Activated T-helper 17 cell treated with anti-CD3 and anti-CD28 coated beads, Interleukin-2, amount 50 U/mL, for 72 hours (primary cell): ENCODE data around the gene GPR108. TPM values are rescaled to one million over a fixed set of nuclear protein-coding genes. Genes with fewer than 3 reads are reported as not detected.
A peak's percentile ranks its signal among the peaks of the same experiment; 100 is the strongest.
"Not testable (repeated sequence)": the region's sequence is repeated elsewhere in the genome, so short reads cannot be mapped to it uniquely, and the experiment has no call there.

Experiments used
- ATAC-seq: fragments of 150-1000 bp; cut with Tn5 transposase; replicated peaks from 2 replicates; pipeline ENCODE4 v1.10.0; 2021; ENCODE audit warnings: mild to moderate bottlenecking, moderate library complexity
- H3K27ac Mint-ChIP-seq: one replicate; pipeline ENCODE4 v1.8.0; 2022; ENCODE audit warnings: mixed read lengths
- H3K27me3 Mint-ChIP-seq: one replicate; pipeline ENCODE4 v1.8.0; 2022; ENCODE audit warnings: mixed read lengths
- H3K36me3 Mint-ChIP-seq: one replicate; pipeline ENCODE4 v1.8.0; 2022; ENCODE audit warnings: low read depth, mild to moderate bottlenecking, mixed read lengths
- H3K4me1 Mint-ChIP-seq: one replicate; pipeline ENCODE4 v1.8.0; 2022; ENCODE audit warnings: mixed read lengths
- H3K4me3 Mint-ChIP-seq: one replicate; pipeline ENCODE4 v1.8.0; 2022; ENCODE audit warnings: mild to moderate bottlenecking, mixed read lengths
- H3K9me3 Mint-ChIP-seq: one replicate; pipeline ENCODE4 v1.8.0; 2022; ENCODE audit warnings: mixed read lengths
- total RNA-seq, 2 donors: library from RNA; stranded (reverse); gene quantifications; one replicate each; pipeline ENCODE4 v1.2.3, GENCODE V29; 2022

Gene GPR108
- total RNA-seq, 2 donors from 2014 or later: 49.8 to 64.7 TPM

DNA sequence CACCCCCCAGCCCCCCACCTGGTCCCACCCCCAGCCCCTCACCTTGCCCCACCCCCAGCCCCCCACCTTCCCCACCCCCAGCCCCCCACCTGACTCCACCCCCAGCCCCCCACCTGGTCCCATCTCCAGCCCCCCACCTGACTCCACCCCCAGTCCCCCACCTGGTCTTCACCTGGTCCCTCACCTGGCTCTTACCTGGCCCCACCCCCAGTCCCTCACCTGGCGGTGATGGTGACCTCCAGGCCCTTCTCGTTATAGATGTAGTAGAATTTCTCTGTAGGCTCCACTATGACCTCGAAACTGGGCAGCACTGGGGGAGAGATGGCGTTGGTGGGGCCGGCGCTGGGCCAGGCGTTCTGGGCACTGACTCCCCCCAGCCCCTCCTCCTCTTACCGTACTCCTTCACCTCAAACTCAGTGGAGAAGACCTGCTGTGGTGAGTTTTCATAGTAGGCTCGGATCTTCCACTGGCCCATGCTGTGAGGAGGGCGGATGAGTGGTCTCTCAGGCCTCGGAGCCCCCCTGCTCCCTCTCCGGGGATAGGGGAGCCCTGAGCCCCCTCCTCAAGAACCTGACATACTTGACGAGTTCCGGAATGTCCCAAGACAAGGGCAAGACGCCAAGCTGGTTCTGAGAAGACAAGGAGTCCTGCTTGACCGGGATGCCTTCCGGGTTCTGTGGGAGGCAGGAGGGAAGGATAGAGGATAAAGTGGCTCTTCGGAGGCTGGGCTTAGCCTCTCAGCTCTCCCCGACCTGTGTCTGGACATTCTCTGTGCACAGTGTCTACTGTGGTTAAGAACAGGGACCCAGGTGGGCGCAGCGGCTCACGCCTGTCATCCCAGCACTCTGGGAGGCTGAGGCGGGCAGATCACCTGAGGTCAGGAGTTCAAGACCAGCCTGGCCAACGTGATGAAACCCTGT is 23.3 kb downstream of the GPR108 start:
- no peak for ATAC-seq
- H3K4me3 Mint-ChIP-seq: no peak overlapping the region
- peaks cover 3% of the 10 kb centered on the region for H3K9me3 Mint-ChIP-seq
- H3K27me3 Mint-ChIP-seq: peaks cover 26% of the 10 kb centered on the region
- peaks cover 16% of the 10 kb centered on the region for H3K4me1 Mint-ChIP-seq
- H3K27ac Mint-ChIP-seq: no peak overlapping the region
- no peaks in the 10 kb centered on the region for H3K36me3 Mint-ChIP-seq

DNA sequence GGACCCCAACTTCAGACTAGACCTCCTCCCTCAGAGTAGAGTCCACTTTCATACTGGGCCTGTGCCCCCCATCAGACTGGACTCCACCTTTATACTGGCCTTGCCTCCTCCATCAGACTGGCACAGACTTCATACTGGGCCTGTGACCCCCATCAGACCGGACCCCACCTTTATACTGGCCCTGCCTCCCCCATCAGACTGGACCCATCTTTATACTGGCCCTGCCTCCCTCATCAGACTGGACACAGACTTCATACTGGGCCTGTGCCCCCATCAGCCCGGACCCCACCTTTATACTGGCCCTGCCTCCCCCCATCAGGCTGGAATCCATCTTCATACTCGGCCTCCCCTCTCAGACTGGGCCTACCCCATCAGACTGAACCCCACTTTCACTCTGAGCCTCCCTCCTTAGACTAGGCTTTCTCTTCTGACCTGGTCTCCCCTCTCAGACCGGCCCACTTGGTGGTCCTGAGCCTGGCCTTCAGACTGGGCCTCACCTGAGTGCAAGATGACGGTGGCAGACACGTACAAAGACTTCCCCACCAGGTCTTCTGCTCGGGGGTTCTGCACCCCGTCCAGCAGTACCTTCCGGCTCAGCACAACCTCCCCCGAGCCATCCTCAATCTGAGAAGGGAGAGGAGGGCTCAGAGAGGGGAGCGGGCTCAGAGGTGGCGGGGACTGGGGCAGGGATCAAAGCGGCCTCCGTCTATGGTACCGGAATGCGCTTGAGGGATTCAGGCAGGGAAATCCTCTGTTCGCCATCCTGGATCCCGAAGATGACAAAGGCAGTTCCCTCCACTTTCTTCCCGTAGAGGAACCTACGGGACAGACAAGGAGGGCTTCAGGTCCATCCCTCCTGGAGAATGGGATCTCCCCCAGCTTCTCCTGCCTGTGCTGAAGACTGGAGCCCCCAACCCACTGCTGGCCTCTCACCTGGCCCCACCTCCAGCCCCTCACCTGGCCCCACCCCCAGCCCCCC is 24.4 kb downstream of the GPR108 start:
- ATAC-seq: no peak
- no peaks in the 10 kb centered on the region for H3K36me3 Mint-ChIP-seq
- H3K4me3 Mint-ChIP-seq: no peak overlapping the region
- peaks cover 16% of the 10 kb centered on the region for H3K4me1 Mint-ChIP-seq
- H3K9me3 Mint-ChIP-seq: peaks cover 3% of the 10 kb centered on the region
- peaks cover 34% of the 10 kb centered on the region for H3K27me3 Mint-ChIP-seq
- H3K27ac Mint-ChIP-seq: no peak overlapping the region

DNA sequence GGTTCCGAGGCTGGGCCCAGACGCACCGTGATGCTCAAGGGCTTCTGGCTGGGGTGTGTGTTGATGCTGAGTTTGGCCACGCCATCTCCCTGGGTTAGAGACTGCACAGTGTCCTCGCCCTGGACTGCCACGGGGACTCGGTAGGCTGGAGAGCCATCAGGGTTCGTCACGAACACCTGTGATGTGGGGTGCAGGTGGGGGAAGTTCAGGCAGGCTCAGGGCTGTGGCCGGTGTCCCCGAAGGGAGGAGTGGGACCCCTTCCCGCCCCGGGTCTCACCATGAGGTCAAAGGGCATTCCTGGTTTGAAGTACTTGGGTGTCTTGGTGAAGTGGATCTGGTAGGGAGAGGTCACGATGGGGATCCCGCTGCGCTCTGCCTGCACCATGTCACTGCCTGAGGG is 25.1 kb downstream of the GPR108 start:
- H3K9me3 Mint-ChIP-seq: no peaks in the 10 kb centered on the region
- no peaks in the 10 kb centered on the region for H3K36me3 Mint-ChIP-seq
- H3K4me1 Mint-ChIP-seq: peaks cover 10% of the 10 kb centered on the region
- ATAC-seq: no peak
- H3K4me3 Mint-ChIP-seq: no peak overlapping the region
- H3K27me3 Mint-ChIP-seq: peaks cover 33% of the 10 kb centered on the region
- H3K27ac Mint-ChIP-seq: no peak overlapping the region

DNA sequence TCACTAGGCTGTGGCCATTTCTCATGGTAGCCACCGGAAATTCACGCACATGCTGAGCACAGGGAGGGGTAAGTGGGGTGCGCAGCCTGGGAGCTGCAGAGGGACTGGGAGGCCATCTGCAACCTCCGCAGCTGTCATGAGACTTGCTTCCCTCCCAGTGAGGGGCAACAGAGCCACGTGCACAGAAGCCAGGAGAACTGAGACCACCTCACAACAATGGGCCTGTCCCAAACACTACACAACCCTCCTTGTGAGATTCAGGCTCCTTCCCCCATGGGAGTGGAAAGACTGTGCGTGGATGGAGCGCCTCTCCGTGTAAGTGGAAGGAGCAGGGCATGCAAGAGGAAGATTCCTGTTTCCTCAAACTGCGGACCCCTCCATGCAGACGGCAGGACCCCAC is 25.8 kb downstream of the GPR108 start:
- Mint-ChIP-seq H3K27ac (no peak overlapping the region), H3K9me3 (no peaks in the 10 kb centered on the region), H3K4me3 (no peak overlapping the region), H3K27me3 (peaks cover 33% of the 10 kb centered on the region), H3K36me3 (no peaks in the 10 kb centered on the region), H3K4me1 (peaks cover 8% of the 10 kb centered on the region)
- no peak for ATAC-seq

DNA sequence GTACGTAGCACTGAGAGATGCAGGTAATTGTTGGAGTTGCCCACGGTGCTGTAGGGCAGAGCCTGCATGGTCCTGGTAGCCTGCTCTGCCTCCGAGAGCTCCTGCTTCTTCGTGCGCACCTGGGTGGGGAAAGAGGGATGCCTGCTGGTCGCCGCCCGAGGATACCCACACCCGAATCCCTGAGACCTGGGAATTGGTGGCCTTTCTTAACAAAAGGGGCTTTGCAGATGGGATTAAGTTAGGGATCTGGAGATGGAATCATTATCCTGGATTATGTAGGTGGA is 26.4 kb downstream of the GPR108 start:
- H3K9me3 Mint-ChIP-seq: no peaks in the 10 kb centered on the region
- H3K27me3 Mint-ChIP-seq: peaks cover 33% of the 10 kb centered on the region
- H3K36me3 Mint-ChIP-seq: no peaks in the 10 kb centered on the region
- H3K4me1 Mint-ChIP-seq: peaks cover 8% of the 10 kb centered on the region
- ATAC-seq: no peak
- H3K27ac Mint-ChIP-seq: peak overlapping the region; percentile 60
- peak overlapping the region; percentile 52 for H3K4me3 Mint-ChIP-seq

DNA sequence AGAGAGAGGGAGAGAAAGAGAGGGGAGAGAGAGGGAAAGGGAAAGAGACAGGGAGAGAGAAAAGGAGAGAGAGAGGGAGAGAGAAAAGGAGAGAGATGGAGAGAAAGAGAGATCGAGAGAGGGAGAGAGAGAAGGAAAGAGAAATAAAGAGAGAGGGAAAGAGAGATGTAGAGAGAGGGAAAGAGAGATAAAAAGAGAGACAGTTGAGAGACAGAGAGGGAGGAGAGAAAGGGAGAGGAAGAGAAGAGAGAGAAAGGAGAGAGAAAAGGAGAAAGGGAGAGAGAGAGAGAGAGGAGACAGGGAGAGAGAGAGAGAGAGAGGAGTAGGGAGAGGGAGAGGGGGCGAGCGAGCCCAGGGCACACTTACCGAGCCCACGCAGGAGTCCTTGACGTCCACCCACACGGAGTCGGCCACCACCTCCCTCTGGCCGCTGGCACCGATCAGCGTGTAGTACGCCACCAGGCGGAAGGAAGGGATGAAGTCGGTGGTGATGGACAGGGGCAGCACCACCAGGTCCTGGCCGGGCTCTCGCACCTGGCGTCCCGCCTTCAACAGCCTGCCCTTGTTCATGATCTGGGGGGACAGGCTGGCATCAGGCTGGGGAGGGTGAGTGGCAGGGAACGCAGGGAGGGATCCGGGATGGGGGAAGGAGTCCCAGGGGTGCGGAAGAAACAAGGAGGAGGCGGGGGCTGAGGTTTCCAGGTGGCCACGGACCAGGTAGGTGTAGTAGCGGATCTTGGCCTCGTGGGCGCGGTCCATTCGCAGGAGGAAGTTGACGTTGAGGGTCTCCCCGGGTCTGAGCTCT is 26.9 kb downstream of the GPR108 start:
- Mint-ChIP-seq H3K4me3 (peak overlapping the region; percentile 52), H3K4me1 (peaks cover 8% of the 10 kb centered on the region), H3K27ac (peak overlapping the region; percentile 60), H3K36me3 (no peaks in the 10 kb centered on the region), H3K27me3 (peaks cover 33% of the 10 kb centered on the region), H3K9me3 (no peaks in the 10 kb centered on the region)
- peak; percentile 68 for ATAC-seq

DNA sequence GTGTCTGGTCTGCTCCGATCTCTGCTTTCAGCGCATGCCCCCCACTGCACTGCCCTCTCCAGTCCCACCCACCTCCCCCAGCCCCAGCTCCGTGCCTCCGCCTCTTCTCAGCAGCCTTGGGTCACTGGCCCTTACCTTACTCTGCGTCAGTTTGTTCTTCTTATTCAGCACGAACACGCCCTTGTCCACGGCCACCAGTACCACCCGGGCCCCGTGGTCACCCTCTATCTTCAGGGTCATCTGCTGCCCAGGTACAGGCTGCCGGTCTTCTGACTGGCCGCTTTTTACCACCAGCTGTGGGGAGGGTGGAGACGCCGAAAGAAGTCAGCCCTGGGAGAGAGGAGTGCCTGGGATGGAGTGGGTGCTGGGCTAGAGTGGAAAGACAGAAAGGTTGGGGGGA is 27.8 kb downstream of the GPR108 start:
- H3K9me3 Mint-ChIP-seq: no peaks in the 10 kb centered on the region
- peaks cover 8% of the 10 kb centered on the region for H3K4me1 Mint-ChIP-seq
- ATAC-seq: no peak
- H3K27ac Mint-ChIP-seq: peak overlapping the region; percentile 60
- H3K27me3 Mint-ChIP-seq: peaks cover 33% of the 10 kb centered on the region
- no peaks in the 10 kb centered on the region for H3K36me3 Mint-ChIP-seq
- H3K4me3 Mint-ChIP-seq: no peak overlapping the region

DNA sequence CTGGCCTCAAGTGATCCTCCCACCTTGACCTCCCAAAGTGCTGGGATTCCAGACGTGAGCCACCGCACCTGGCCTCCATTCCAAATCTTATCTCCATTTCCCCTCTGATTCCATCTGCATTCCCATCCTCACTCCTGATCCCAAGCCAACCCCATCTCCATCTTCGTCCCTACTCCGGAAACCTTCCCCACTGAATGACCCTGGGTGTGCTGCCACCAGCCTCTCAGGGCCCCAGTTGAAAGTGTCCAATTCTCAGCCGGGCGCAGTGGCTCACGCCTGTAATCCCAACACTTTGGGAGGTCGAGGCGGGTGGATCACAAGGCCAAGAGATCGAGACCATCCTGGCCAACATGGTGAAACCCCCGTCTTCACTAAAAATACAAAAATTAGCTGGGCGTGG is 28.5 kb downstream of the GPR108 start:
- H3K4me3 Mint-ChIP-seq, ATAC-seq, H3K27ac Mint-ChIP-seq, H3K36me3 Mint-ChIP-seq, H3K4me1 Mint-ChIP-seq, H3K9me3 Mint-ChIP-seq: not testable (repeated sequence)
- peaks cover 33% of the 10 kb centered on the region for H3K27me3 Mint-ChIP-seq

DNA sequence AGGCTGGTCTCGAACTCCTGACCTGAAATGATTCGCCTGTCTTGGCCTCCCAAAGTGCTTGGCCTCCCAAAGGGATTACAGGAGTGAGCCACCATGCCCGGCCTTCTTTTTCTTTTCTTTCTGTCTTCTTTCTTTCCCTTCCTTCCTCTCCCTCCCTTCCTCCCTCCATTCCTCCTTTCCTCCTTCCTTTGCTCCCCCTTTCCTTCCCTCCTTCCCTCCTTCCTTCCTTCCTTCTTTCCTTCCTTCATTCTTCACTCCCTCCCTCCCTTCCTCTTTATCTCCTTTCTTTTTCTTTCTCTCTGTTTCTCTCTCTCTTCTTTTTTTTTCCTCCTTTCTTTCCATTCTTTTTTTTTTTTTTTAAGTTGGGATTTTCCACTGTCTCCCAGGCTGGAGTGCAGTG is 29.0 kb downstream of the GPR108 start:
- Mint-ChIP-seq H3K9me3 (no peaks in the 10 kb centered on the region), H3K36me3 (no peaks in the 10 kb centered on the region), H3K4me3 (no peak overlapping the region), H3K4me1 (peaks cover 8% of the 10 kb centered on the region), H3K27ac (no peak overlapping the region), H3K27me3 (peaks cover 33% of the 10 kb centered on the region)
- ATAC-seq: no peak

DNA sequence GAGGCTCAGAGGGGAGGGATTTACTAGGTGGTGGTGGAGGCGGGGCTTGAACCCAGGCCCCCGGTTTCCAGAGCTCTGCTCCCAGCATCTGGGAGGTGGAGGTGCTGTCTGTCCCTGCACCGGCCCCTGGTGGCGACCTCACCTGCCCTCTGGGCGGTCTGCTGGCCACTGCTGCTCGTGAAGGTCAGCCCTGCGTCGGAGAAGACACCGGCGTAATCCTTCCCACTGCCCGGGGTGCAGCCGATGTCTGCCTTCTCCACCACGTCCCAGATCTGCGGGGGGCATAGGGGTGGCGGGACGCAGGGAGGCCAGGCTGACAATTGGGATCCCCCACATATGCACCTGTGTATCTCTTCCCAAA is 29.7 kb downstream of the GPR108 start:
- no peaks in the 10 kb centered on the region for H3K9me3 Mint-ChIP-seq
- H3K4me1 Mint-ChIP-seq: peaks cover 8% of the 10 kb centered on the region
- H3K27me3 Mint-ChIP-seq: peaks cover 33% of the 10 kb centered on the region
- H3K27ac Mint-ChIP-seq: no peak overlapping the region
- H3K36me3 Mint-ChIP-seq: no peaks in the 10 kb centered on the region
- no peak overlapping the region for H3K4me3 Mint-ChIP-seq
- ATAC-seq: no peak

DNA sequence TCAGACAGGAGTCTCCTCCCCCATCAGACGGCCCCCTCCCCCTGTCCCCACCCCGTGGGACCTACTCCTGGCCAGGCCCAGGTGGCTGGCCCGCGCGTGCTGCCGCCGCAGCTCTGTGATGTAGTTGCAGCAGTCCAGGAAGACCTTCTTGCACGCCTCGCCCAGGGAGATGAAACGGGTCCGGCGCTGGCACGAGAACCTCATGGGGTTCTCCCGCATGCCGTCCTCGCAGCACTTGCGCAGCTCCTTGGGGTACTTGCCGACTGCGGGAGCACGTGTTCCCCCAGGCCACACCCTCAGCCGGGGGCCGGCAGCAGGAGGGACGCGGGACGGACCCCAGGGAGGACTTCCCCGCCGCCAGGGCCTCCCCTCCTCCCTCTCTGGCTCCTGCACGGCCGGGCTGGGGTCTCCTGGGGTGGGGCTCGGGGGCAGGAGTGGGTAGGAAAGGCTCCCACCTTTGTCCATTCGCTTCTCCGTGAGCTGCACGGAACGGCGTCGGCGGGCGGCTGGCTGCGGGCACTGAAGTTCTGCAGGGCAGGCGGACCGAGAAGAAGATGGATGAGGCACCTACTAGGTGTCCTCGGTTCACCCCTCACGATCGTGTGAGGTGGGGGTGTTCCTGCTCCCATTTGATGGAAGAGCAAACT is 30.2 kb downstream of the GPR108 start:
- Mint-ChIP-seq H3K9me3 (no peaks in the 10 kb centered on the region), H3K27me3 (peaks cover 33% of the 10 kb centered on the region), H3K27ac (no peak overlapping the region), H3K4me3 (no peak overlapping the region), H3K4me1 (peaks cover 8% of the 10 kb centered on the region), H3K36me3 (no peaks in the 10 kb centered on the region)
- ATAC-seq: no peak

DNA sequence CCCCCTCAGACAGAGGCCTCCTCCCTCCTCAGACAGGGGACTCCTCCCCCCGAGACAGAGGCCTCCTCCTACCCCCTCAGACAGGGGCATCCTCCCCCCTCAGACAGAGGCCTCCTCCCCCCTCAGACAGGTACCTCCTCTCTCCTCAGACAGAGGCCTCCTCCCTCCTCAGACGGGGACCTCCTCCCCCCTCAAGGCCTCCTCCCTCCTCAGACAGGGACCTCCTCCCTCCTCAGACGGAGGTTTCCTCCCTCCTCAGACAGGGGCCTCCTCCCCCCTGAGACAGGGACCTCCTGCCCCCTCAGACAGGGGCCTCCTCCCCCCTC is 30.8 kb downstream of the GPR108 start:
- no peaks in the 10 kb centered on the region for H3K9me3 Mint-ChIP-seq
- peaks cover 8% of the 10 kb centered on the region for H3K4me1 Mint-ChIP-seq
- H3K4me3 Mint-ChIP-seq: no peak overlapping the region
- peaks cover 33% of the 10 kb centered on the region for H3K27me3 Mint-ChIP-seq
- no peaks in the 10 kb centered on the region for H3K36me3 Mint-ChIP-seq
- no peak overlapping the region for H3K27ac Mint-ChIP-seq
- ATAC-seq: no peak

DNA sequence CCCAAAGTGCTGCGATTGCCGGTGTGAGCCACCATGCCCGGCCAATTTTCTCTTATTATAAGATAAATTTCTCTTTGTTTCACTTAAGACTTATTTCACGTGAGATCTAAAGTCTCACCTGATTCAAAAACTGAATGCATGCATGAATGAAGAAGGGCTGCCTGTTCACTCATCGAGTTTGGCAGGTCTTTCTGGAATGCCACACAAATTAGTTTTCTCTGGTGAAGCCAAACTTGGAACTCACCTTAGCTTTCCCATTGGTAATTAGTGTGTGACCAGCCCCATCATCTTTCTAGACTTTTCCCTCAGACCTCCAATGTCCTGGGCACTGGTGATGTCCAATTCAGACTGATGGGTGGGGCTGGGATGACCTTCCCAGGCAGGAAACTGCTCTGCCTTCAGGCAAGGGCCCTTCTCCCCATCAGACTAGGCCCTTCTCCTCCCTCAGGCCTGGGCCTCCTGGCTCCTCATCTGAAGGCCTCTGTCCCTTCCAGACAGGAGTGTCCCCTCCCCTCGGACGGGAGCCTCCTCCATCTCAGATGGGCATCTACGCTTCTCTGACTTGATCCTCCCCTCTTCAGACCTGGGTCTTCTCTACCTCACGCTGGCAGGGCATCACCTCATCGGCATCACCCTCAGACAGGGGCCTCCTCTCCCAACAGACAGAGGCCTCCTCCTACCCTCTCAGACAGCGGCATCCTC is 31.3 kb downstream of the GPR108 start:
- Mint-ChIP-seq H3K9me3 (no peaks in the 10 kb centered on the region), H3K27me3 (peaks cover 30% of the 10 kb centered on the region), H3K4me1 (peaks cover 8% of the 10 kb centered on the region), H3K4me3 (no peak overlapping the region), H3K36me3 (no peaks in the 10 kb centered on the region), H3K27ac (no peak overlapping the region)
- no peak for ATAC-seq
